Measurements from ENCODE around the gene PPP1R1C.
A peak's percentile ranks its signal among the peaks of the same experiment; 100 is the strongest.
"Not testable (repeated sequence)": the region's sequence is repeated elsewhere in the genome, so short reads cannot be mapped to it uniquely, and the experiment has no call there.

Gene PPP1R1C

DNA sequence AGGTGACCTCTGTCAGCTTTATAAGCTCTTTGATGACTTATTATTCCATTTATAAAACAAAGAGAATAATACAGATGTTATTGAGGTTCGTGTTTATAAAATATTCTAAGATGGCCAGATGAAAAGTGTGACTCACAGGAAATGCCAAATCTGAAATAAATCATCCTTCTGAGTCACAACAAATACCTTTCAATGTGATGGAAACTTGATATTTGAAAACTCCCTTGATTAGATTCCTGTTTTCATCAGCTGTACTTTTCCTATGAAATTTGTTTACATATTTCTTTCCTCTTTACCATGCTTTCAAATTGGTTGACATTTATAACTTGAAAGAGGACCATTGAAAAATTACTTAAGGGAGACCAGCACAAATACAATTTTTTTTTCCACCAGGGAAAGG is 30.6 kb upstream of the PPP1R1C start:
- DNase-seq (ENCODE audit: low read depth), result peak; percentile 79
- H3K4me3 ChIP-seq (ENCODE audit: low read length), result no peak overlapping the region
- TF ChIP-seq, protein P1, sequence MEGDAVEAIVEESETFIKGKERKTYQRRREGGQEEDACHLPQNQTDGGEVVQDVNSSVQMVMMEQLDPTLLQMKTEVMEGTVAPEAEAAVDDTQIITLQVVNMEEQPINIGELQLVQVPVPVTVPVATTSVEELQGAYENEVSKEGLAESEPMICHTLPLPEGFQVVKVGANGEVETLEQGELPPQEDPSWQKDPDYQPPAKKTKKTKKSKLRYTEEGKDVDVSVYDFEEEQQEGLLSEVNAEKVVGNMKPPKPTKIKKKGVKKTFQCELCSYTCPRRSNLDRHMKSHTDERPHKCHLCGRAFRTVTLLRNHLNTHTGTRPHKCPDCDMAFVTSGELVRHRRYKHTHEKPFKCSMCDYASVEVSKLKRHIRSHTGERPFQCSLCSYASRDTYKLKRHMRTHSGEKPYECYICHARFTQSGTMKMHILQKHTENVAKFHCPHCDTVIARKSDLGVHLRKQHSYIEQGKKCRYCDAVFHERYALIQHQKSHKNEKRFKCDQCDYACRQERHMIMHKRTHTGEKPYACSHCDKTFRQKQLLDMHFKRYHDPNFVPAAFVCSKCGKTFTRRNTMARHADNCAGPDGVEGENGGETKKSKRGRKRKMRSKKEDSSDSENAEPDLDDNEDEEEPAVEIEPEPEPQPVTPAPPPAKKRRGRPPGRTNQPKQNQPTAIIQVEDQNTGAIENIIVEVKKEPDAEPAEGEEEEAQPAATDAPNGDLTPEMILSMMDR (IDR thresholded peaks at IDR 0.05; ENCODE audit: insufficient read depth, low read depth, low read length, missing control alignments), result no peak

GRCh38 chr2:181955866-181956265 is 29.8 kb upstream of the PPP1R1C start:
- not testable (repeated sequence) for H3K4me3 ChIP-seq (ENCODE audit: low read length); DNase-seq (ENCODE audit: low read depth)

DNA sequence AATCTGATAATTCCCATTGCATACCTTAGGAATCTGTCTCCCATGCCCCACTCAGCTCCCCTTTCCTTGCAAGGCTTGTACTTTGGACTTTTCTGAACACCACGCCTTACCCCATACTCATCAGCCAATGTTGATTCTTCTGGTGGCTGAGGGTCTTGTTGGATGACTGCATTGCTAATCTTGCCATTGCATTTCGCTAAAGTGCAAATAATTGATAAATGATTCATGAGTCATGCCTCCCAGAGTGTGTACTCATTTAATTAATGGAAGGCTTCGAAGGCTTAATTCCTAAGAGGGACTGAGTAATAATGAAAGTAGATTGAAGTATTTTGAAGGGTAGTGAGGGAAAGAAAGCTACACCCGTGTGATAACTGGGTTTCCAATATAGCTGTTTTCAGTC is 28.0 kb upstream of the PPP1R1C start:
- no peak for DNase-seq (ENCODE audit: low read depth)
- TF ChIP-seq, protein P1 (IDR thresholded peaks at IDR 0.05; ENCODE audit: insufficient read depth, low read depth, low read length, missing control alignments), result no peak
- H3K4me3 ChIP-seq (ENCODE audit: low read length), result no peak overlapping the region

DNA sequence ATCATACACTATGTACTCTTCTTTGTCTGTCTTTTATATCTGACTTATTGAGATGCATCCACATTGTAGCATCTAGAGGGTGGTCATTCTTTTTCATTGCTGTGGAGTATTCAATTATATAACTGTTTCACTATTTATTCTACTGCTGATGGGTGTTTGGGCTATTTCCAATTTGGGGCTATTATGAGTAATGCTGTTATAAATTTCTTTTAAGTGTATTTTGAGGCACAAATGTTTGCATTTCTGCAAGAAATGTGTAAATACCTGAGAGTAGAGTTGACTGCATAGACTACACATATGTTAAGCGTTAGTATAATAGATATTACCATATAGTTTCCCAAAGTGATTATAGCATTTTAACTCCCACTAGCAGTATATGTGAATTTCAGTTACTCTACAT is 26.9 kb upstream of the PPP1R1C start:
- DNase-seq (ENCODE audit: low read depth), result no peak
- no peak overlapping the region for H3K4me3 ChIP-seq (ENCODE audit: low read length)
- TF ChIP-seq, protein P1 (IDR thresholded peaks at IDR 0.05; ENCODE audit: insufficient read depth, low read depth, low read length, missing control alignments), result no peak

DNA sequence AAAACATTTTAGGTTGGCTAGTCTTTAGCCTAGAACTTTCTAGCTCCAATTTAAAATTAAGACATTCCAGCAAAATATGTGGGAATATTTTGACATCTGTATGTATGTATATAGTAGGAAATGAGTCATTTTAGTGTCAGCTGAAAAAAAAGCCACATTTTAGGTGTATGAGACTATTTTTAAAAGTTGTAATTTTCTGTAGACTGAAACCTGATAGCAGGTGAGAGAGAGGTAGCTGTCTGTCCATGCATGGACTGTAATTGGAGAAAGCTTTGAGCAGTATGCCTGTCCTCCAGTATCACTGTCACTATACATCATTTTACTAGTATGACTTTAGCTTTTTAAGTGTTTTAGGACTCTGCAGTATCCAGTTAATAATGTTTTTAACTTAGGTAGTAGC is 26.1 kb upstream of the PPP1R1C start:
- DNase-seq (ENCODE audit: low read depth), result no peak
- TF ChIP-seq, protein P1 (IDR thresholded peaks at IDR 0.05; ENCODE audit: insufficient read depth, low read depth, low read length, missing control alignments), result no peak
- H3K4me3 ChIP-seq (ENCODE audit: low read length), result no peak overlapping the region

DNA sequence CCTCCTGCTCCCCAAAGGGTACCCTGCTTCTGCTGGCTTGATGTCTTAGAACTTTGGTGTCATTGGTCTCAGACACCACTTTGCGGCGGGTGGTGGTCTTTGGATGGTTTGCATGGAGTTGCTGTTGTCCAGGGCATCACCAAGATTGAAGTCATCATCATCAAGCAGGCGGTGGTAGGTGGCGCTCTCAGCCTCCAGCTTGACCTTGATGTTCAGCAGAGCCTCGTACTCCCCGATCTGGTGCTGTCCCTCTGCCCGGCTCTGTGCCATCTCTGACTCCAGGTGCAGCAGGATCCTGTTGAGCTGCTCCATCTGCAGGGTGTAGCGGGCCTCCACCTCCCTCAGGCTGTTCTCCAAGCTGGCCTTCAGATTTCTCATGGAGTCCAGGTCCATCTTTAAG is 24.5 kb upstream of the PPP1R1C start:
- not testable (repeated sequence) for DNase-seq (ENCODE audit: low read depth); H3K4me3 ChIP-seq (ENCODE audit: low read length)

GRCh38 chr2:181962142-181962541 is 23.5 kb upstream of the PPP1R1C start:
- DNase-seq (ENCODE audit: low read depth), result no peak
- TF ChIP-seq, protein P1 (IDR thresholded peaks at IDR 0.05; ENCODE audit: insufficient read depth, low read depth, low read length, missing control alignments), result no peak
- no peak overlapping the region for H3K4me3 ChIP-seq (ENCODE audit: low read length)

GRCh38 chr2:181970160-181970794 is 15.4 kb upstream of the PPP1R1C start:
- TF ChIP-seq, protein P1 (IDR thresholded peaks at IDR 0.05; ENCODE audit: insufficient read depth, low read depth, low read length, missing control alignments), result no peak
- DNase-seq (ENCODE audit: low read depth), result no peak
- no peak overlapping the region for H3K4me3 ChIP-seq (ENCODE audit: low read length)

All from epithelial cell of esophagus (primary cell).